ENCODE results near the gene ZNF275.
"Not testable (repeated sequence)": the region's sequence is repeated elsewhere in the genome, so short reads cannot be mapped to it uniquely, and the experiment has no call there.

The ZNF275 gene

DNA sequence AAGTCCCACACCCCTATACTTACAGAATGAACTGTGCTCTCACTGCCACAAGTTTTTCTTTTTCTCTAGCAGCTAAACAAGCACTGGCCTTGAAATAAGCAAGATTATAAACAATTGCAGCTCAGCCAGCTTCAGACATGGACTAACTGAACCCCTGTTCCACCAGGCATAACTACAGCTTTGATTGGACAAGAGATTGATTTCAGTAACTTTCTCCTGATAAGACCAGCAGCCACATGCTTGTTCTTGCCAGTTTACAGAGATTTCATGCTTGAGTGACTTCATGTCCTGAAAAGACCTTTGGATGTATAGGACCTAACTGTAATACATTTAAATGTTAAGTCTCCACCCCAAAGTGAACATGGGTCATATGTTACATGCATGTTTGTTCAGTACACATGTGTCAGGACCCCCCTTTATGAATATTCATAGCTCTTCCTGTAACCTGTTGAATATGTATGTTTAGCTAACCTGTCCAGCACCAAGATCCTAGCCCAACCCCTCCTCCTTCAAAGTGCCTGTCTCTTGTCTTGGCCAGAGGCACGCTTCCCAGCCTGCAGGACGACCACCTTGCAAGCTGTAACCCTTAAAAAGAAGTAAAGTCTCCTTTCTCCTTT lies 27.9 kb downstream of the ZNF275 start:
- DNase-seq = no peak

DNA sequence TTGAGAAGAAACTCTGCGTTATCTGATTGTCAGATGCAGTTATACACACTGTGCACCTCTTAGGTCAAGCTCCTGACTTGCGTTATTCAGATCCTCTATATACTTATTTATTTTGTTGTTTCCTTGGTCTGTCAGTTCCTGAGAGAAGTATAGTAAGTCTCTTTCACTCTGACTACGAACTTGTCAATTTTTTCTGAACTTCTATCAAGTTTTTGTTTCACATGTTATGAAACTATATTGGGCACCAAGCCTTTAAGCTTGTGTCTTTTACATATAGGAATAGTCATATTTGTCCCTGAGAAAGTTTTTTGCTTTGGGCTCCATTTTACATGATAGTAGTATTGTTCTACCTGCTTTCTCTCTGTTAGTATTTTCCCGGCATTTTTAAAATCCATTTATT lies 31.7 kb downstream of the ZNF275 start:
- no peak for DNase-seq

DNA sequence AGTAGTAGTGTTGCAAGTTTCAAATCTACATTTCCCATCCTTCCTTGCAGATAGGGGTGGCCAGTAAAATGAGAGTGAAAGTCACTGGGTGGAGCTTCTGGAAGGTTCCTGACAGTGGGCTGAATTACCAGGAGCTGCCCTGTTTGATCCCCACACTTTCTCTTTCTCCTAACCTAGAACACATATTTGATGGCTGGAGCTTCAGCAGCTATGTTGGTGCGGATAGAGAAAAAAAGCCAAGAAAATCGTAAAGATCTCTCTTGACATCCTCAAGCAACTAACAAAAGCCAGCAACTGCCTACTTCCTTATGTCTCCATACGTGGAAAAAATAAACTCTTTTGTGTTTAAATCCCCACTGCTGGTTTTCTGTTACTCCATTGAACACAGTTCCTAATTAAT lies 32.2 kb downstream of the ZNF275 start:
- DNase-seq = no peak

DNA sequence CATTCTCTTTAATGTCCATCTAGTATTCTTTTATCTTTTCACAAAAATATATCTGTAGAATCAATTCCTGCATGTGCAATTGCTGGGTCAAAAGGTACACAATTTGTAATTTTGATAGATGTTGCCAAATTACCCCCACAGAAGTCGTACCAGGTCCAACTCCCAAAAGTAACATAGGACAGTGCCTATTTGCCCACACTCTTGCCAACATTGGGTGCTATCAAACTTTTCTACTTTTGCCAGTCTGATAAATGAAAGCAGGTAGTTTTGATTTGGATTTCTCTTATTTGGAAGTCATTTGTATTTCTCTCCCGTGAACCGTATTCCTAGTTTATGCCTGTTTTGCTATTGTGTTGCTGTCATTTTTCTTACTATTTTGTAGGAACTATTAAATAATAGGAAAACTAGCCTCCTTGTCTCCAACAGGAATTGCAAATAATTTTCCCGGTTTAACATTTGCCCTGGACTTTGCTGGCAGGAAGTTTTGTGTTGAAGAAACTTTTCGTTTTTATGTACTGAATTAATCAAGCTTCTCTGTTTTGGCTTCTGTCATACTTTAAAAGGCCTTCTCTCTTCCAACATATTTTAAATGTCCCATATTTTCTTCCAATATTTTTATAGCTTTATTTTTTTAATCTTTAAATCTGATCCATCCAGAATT lies 33.1 kb downstream of the ZNF275 start:
- no peak for DNase-seq

DNA sequence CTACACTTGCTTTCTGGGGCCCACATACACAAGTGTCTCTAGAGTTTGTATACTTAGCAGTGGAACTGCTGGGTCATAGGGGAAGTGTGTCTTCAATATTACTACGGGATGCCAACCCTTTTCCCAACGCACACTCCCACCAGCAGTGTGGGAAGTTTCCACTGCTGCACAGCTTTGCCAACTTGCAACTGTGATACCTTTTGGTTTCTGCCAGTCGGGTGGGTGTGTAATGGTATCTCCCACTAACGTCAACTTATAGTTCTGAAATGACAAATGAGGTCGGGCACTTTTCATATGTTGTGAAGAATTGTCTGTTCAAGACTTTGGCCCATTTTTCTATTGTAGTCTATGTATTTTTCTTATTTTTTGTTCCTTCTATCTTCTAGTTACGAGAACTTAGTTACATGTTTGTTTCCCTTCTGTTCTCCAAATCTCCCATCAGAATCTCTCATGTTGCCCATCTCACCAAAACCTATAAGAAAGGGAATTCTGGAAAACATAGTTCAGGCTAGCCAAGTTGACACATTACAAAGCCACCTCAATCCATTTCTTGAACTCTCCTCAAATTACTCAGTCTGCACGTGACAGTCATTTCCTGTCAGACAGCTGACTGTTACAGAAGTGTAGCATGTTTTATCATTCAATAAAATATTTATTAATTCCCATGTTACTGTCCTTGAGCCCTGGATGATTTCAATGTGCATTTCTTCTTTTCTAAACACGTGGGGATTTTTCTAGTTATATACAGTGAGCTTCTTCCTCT lies 36.5 kb downstream of the ZNF275 start:
- no peak for DNase-seq

DNA sequence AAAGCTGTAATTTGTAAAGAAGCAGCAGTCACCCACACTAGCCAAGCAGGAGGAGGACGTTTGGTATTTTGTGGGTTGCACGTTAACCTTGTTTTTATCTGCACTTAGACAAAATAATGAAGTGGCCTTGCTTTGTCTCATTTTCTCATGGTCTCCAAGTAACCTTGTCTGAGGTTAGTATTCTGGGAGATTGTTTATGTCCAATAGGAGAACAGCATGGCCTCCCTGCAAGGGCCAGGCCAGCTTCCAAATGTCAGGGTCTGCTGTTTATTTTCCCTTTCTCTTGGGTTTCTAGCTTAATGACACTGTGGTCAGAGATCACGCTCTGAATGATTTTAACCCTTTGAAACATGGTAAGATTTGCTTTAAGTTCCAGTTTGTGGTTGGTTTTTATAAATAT lies 37.3 kb downstream of the ZNF275 start:
- no peak for DNase-seq

DNA sequence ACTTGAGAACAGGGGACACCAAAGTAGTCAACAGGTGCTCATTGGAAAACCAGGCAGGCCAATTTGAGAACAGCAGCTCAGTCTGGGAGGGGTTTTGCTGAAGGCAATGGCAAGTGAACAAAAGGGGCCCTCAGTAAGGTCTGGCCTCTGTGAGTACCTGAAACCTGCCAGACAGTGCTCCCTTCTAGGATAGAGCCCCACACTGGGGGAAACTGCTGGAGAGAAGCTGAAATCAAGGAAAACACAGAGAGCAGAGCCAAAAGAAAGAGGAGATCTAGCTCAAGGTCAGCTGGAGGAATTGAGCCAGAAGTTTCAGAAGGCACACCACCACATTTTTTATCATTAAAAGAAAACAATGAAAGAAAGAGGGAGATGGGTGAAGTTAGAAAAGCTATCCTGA lies 39.0 kb downstream of the ZNF275 start:
- DNase-seq = no peak

DNA sequence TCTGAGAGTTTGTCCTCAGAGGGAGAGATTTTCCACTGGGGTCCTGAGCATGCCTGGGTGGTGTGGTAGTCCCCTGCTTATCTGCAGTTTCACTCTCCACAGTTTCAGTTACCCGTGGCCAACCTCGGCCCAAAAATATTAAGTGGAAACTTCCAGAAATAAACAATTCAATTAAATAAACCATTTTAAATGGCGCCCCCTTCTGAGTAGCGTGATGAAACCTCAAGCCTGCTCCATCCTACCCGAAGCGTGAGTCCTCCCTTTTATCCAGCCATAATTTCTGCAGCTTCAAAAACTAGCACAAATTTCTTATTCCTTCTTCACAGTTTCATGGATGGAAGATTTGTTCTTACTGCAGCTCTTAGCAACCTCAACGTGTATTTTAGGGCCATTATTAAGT lies 40.5 kb downstream of the ZNF275 start:
- DNase-seq = no peak

DNA sequence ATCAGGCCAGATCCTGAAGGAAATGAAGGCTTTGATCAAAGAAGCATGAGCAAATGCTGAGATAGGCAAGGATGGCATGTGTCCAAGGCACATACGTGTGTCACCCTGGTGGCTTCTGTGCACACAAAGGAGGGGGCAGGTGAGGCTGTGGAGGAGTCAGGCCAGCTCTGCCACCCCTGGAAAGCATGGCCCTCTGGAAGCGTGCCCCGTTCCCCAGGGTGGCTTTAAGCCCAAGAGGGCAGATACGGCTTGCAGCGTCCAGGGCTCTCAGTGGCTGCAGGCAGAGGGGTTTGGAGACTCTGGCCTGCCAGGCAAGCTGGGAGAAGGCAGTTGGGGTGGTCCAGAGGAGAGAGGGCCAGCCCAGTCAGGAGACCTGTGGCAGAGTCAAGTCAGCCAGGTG lies 41.6 kb downstream of the ZNF275 start:
- no peak for DNase-seq

DNA sequence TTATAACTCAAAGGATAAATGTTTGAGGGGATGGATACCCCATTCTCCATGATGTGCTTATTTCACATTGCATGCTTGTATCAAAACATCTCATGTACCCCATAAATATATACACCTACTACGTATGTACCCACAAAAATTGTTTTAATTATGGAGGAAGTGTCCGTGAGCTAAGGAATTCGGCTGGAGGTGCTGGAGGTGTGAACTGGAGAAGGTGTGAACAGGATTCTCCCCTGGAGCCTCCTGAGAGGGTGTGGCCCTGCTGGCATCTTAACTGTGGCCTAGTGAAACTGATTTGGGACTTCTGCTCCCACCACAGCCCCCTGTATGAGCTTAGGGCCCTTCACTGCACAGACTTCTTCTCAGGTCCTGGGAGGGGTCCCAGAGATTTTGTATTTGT lies 43.8 kb downstream of the ZNF275 start:
- no peak for DNase-seq

DNA sequence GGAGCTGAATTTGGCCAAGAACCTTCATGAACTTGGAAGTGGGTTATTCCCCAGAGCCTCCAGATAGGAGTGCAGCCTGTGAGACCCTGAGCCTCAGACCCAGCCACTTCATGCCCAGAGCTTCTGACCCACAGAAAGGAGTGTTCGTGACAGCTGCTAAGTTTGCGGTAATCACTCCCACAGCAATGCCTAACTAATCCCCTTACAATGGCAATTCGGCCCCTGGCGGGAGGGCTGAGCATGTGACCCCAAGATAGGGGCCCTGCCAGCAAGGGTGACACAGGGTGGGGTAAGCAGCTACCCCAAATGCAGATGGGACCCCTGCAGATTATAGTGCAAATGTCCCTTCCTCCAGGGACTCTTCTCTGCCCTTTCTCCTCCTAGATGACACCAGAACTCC lies 44.7 kb downstream of the ZNF275 start:
- DNase-seq = no peak

DNA sequence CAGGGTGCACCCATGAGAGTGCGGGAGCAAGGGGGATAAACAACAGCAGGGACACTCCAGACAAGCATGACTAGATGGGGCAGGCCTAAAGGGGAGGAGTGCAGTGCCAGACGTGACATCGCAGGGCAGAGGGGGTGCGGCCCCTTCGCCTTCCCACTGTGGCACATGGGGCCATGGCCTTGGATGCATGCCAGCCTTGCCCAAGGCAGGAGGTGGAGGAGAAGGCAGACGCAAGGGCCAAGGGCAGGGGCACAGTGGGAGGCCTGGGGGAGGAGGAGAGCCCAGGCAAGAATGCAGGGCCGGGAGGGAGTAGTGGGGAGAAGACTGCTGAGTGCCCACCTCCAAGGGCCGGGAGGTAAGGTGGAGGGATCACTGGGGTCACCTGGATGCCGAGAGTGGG lies 45.6 kb downstream of the ZNF275 start:
- no peak for DNase-seq

DNA sequence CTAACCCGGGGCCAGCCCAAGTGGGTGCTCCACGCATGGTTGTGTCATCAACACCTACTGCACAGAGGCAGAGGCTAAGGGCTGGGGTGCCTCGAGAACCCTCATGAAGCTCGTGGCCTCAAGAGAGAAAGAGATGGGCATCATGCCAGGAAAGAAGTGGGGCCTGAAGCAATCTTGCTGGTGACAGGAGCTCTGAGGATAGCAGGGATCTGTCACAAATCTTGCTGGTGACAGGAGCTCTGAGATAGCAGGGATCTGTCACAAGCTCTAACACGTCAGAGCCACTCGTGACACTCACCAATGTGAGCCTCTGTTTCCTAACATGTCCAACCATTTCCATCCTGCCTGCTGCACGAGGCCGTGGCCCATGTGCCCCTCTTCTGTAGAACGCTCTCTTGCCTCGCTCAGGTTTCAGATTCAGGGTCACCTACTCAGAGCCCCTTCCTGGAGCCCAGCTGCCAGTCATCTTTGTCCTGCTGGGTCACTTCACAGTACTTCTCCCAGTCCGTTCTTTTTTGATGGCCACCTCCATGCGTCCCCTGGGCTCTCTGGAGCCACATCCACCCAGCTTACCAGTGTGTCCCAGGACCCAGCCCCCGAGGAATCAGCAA lies 46.1 kb downstream of the ZNF275 start:
- DNase-seq = no peak

DNA sequence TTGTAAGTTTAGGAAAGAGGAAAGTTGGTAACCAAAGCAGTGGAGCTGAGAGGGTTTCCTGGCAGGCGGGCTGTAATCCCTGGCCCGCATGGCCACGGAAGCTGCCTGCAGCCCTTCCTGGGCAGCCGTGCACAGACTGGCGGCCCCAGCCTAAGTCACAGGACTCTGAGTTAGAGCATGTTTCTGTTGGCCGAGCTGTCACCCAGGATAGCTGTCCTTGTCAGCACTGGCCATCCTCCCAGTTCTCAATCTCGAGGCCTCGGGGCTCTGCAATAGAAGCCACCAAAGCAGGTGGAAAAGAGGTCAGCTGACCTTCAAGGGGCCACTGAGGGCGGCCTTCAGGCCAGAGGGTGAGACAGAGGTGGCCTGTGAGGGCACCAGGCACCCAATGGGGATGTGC lies 46.7 kb downstream of the ZNF275 start:
- DNase-seq = no peak

DNA sequence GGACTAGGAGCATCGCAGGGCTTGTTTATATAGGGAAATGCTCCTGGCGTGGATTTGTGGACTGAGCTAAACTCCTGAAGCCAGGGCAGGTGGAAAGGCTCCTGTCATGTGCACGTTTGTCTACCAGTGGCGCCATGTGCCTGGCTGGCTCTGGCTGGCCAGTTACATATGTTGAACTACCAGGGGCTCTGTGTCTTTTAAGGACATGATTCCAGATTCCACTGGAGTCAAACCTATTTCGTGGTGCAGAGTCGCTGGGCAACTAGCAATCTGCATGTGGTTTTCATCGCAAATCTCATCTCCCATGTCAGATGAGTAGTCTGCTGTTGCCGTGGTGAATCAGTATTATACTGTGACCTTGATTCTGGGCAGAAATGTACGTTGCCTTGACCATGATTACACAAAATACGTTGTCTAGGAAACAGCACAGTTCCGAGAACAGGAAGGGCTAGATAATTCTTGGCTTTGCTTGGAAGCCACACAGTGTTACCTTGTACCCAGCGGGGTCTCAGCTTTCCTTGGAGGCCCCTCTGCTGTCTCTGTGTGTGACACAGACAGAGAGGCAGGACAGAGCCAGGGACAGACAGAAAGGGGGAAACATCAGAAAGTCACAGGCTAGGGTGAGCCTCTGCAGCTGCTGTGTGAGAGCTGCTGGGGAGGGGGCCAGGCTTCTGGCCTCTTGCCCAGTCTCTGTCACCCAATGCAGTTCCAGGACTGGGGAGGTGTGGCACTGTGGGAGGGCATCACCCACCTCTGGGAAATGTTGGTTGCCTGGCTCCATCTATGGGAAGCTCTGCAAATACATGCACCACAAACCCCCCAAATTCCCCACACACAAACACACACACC lies 48.0 kb downstream of the ZNF275 start:
- DNase-seq = peak in 1 of 2 experiments; percentile 4

DNA sequence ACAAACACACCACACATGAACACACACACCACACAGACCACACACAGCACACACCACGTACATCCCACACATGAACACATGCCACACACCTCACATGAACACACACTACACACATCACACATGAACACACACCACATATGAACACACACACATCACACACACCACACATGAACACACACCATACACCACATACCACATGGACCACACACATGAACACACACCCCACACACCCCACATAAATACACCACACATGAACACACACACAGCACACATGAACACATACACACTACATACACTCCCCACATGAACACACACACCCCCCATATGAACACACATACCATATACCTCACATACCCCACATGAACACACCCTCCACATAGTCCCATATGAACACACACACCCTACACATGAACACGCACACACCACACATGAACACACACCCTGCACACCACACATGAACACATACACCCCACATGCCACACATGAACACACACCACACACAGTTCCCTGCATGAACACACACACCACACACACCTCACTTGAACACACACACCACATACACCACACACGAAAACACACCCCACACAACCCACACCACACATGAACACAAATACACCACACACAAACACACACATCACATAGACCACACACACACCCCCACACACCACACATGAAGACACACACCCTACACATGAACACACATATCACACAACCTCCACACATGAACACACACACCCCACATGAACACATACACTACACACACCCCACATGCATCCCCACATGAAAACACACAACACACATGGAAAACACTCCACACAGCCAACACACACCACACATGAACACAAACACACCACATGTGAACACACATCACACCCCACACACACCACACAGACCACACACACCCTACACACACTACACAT lies 48.9 kb downstream of the ZNF275 start:
- DNase-seq = no peak

DNA sequence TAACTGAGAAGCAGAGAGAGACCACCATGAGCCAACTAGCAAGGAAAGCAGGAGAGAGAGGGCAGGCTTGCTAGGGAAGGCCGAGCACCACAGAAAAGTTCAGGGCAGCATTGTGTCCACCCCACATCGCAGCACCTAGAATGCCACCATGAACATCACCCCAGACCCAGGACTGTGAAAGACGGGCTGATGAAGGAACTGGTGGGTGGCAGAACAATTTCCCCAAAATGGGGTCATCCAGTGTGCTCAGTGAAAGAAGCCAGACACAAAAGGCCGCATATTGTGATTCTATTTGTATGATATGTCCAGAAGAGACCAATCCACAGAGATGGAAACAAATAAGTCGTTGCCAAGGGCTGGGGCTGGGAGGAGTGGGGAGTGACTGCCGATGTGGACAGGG lies 50.4 kb downstream of the ZNF275 start:
- no peak for DNase-seq

DNA sequence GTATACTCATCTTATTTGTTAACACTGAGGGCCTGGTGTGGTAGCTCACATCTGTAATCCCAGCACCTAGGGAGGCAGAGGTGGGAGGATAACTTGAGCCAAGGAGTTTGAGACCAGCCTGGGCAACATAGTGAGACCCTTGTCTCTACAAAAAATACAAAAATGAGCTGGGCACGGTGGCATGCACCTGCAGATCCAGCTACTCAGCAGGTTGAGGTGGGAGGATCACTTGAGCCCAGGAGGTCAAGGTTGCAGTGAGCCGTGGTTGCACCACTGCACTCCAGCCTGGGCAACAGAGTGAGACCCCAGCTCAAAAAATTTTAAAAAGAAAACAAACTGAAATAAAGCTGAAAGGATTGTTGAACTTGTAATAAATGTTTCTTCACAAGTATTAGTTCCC lies 51.0 kb downstream of the ZNF275 start:
- DNase-seq = not testable (repeated sequence)

DNA sequence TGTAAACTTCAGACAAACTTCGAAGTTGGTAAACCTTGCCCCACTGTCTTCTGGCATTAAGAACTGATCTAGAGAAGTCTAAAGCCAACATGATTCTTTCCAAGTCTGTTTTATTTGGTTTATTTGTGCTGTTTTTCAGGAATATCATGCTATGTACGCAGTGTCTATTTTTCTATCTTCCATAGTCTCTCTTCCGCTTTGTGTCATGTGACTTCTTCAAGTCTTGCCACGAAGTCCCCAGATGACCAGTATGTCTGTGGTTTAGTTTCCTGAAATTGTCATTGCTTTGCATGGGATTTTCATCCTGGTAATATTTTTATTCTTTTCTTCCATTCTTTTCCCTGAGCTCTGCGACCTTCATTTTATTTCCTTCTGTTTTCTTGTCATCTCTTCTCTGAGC lies 52.1 kb downstream of the ZNF275 start:
- DNase-seq = no peak

DNA sequence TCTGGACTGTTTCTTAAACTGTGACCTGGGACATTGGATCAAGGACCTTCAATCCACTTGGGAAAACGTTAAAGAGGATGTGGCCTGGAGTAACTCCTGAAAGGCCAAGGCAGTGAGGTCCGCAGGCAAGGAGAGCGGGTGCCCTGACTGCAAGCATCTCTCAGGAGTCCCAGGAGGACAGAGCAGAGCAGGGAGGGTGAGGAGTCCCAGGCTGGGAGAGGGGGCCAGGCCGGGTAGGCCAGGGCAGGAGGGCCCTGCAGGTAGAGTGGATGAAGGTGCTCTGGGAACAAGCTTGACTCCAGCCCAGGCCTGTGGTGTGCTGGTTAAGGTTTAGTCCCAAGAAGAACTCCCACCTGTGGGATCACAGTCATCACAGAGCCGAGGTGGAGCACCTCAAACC lies 53.4 kb downstream of the ZNF275 start:
- DNase-seq = no peak

DNA sequence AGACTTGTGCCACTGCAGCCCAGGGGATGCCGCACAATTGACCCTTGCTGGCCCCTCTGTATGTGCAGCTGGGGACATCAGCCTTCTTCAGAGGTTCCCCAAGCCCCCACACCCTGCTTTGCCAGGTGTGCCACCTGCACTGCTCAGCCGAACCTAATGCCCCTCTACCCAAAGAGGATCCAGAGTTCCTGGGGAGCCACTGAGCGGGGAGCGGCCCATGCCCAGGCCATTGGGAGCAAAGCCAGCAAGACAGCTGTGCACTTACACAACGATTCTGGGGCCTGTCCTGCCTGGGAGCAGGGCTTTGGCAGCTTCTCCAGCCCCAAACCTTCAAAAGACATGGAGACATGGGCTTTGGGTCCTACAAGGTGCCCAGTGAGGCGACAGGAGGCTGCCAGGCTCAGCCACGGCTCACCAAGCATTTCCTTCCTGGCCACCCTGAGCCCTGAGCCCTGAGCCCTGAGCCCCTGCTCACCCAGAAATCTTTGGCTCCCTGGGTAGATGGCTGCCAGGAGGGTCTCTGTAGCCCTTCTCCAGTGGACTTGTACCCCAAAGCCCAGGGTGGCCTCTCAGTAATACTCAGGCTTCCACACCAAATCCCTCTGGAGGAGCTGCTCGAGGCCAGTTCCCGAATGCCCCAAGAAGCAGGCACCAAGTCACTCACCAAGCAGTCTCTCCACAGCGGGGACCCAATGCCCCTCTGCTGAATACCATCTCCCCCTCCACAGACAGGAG lies 54.2 kb downstream of the ZNF275 start:
- DNase-seq = no peak
